HG03565 (cell line): Measurements from ENCODE around the gene PHLPP2.
"Not testable (repeated sequence)": the region's sequence is repeated elsewhere in the genome, so short reads cannot be mapped to it uniquely, and the experiment has no call there.

Experiments
- ATAC-seq: cut with Tn5 transposase; IDR thresholded peaks from one replicate; pipeline ENCODE4 v1.9.1; 2021; ENCODE audit warnings: mild to moderate bottlenecking, moderate library complexity; ENCODE audit not compliant: unreplicated experiment

The PHLPP2 gene

GRCh38 chr16:71723537-71724319 lies 773 bp downstream of the PHLPP2 start:
- peak; percentile 61 for ATAC-seq

- peak; percentile 22 for ATAC-seq
Measured at GRCh38 chr16:71722801-71723536, 1.5 kb downstream of the PHLPP2 start.

- ATAC-seq, result no peak
Measured at GRCh38 chr16:71721066-71721740, 3.3 kb downstream of the PHLPP2 start.

DNA sequence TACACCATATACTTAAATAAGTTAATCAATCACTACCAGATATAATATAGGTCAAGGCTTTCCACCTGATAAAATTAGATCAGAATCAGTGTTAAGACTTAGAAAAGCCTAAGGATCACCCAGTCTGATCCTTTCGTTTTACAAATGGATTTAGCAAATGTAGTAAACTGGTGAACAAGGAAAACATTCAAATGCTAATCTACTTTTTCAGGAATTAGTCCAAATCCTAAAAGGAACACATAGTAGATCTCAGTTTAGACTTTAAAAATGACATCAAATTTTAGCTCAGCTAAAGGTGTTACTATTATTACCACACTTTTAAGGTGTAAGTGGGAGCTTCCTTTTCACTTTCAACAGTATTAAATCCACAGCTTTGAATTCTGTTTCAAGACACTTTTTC lies 12.0 kb downstream of the PHLPP2 start:
- no peak for ATAC-seq

- no peak for ATAC-seq
Measured at GRCh38 chr16:71711789-71712188, 12.7 kb downstream of the PHLPP2 start.

DNA sequence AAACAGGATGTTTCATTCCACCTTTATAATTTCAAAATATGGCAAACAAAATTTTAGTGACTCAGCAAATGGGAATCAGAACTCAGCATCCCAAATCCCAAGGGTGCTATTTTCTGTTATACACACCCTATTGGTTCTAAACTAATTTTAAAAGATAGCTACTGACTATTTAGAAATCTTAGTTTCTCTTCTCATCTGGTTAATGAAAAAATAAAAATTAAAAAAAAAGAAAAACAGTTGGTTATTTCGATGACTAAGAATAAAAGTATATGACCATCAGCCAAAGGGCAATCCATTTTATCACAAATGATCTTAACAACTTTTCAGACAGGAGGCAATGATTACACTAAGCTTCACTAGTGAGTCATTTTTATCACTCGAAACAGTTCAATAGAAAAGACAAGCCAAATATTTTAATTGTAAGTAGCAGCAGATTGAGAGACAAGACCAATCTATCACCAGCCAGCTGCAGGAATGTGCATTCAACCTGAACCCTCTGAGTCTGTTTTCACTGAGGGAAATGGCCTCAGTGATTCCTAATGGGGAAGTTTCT lies 15.2 kb downstream of the PHLPP2 start:
- no peak for ATAC-seq

DNA sequence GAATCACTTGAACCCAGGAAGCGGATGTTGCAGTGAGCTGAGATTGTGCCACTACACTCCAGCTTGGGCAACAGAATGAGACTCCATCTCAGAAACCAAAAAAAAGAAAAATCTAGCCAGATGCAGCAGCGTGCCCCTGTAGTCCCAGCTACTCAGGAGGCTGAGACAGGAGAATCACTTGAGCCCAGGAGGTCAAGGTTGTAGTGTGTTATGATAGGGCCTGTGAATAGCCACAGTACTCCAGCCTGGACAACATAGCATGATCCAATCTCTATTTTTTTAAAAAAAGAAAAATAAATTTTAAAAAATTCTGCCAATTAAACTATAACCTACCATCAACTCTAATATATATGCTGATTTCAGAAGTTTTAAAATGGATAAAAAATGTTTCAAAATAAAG lies 15.8 kb downstream of the PHLPP2 start:
- no peak for ATAC-seq

DNA sequence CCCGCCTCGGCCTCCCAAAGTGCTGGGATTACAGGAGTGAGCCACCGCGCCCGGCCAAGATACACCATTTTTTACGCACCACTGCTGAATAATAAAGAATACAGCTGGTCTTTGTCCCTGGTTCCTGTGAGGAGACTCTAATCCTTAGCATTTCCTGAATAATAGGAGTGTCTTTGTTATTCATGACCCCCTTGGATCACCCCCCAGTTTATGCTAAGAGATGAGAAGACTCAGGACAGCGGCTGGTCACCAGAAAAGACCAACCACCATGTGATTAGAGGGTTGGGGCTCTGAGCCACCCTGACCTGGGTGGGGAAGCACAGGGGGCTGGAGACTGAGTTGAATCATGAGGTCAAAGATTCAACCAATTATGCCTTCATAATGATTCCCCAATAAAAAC lies 17.3 kb downstream of the PHLPP2 start:
- no peak for ATAC-seq

DNA sequence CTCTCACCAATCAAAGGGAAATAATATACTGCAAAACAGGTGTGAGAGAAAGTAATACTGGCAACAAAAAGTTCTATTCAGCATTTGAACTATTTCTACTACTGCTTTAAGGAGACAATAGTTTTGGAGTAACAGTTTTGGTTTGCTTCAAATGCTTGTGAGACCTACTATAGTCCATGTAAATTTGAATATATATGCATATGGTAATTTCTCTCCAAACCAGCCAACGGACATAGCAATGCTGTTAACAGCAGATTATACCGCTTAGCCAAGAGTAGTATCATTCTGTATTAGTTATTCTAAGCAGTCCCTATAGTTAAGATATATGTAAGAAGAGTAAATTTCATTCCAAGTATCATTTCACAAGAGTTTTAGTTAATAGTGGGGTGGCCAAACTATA lies 18.5 kb downstream of the PHLPP2 start:
- no peak for ATAC-seq

GRCh38 chr16:71703333-71703732 lies 21.2 kb downstream of the PHLPP2 start:
- no peak for ATAC-seq

GRCh38 chr16:71700831-71701230 lies 23.7 kb downstream of the PHLPP2 start:
- no peak for ATAC-seq

DNA sequence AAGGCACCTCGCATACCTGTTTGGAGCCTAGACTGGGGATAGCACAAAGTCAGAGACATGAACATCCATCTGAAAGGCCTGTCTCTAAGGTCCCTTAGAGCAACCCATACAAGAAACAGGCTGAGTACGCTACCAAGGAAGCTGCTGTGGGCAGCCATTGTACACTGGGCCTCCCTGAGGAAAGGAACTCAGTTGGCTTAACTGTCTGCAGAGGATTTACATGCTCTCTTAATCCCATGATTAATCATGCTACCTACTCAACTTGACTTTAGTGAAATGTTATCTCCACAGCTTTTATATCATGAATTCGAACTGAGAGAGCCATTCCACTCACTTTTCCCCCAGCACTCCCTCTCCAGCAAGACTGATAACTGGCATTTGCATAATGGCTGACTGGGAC lies 26.0 kb downstream of the PHLPP2 start:
- ATAC-seq, result no peak

DNA sequence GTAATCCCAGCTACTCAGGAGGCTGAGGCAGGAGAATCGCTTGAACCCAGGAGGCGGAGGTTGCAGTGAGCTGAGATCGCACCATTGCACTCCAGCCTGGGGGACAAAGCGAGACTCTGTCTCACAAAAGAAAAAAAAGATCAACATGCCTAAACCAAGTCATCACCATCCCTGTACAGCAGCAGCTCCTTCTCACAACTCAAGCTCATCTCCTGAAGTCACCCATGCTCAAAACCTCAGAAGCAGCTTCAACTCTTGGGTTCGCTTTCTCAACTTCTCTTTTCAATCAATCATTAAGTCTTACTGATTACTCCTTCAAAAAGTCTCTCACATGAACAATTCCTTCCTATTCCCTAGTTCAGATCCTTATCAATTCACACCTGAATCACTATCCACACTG lies 31.3 kb downstream of the PHLPP2 start:
- ATAC-seq, result no peak

DNA sequence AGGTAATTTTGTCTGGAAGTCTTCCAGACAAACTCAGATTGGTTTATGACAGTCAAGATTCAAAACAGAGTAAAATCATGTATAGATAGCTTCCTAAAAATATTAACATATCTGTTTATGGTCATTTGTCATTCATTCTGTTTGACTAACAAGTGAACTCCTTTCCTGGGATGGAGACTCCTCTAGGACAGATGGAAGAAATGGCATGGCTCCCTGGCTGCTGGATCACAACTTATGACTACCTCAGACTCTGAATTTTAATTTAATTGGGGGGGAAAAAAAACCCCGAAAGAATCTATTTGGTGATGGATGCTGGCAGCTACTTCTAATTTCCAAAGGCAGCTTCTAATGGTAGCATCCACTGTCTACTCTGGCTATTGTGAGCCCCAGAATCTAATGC lies 34.6 kb downstream of the PHLPP2 start:
- no peak for ATAC-seq

GRCh38 chr16:71687861-71688260 lies 36.6 kb downstream of the PHLPP2 start:
- ATAC-seq, result no peak

DNA sequence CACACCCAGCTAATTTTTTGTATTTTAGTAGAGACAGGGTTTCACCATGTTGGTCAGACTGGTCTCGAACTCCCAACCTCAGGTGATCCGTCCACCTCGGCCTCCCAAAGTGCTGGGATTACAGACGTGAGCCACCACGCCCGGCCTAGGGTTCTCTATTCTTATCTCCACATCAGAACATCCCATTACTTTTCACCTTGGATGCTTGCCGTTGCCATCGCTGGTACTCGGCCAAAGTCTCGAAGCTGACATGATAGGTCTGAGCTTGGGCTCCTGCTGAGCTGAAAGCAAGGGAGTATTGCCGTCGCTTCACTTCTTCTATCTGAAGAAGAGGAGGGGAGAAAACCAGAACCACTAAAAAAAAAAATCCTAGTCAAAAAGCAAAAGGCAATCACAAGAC lies 40.2 kb downstream of the PHLPP2 start:
- ATAC-seq, result not testable (repeated sequence)

DNA sequence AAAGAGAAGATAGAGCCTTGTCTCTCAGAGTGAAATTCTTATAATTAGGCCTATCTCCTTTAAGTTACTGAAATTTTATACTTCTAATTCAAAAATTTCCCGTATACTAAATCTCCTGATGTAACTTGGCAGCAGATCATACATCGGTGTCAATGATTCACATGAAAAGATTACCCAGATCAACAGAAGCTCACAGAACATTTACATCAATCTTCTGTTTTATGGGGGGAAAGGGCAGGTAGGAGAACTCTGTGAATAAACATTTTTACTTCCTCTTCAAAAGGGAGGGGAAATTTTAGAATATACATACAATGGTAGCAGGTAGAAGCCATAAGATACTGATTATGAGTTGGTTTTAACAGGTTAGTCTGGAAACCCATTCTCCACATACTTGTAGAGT lies 43.1 kb downstream of the PHLPP2 start:
- ATAC-seq, result no peak

DNA sequence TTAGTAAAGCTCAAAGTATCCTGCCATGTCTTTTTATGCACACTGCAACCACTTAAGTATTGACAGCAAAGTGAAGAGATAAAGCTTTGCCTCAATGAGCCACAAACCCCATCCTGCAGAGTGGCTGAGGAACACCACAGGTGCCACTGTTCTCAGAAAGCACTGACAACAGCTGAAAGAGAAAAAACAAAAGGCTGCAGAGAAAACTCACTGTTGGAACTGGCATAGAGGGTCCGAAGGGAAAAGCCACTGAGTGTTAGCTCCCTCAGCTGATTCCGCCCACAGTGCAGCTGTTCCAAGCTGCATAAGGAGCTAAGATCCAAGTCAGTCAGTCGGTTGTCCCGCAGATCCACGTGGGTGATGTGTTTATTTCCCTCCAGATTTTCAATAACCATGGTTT lies 48.3 kb downstream of the PHLPP2 start:
- no peak for ATAC-seq

DNA sequence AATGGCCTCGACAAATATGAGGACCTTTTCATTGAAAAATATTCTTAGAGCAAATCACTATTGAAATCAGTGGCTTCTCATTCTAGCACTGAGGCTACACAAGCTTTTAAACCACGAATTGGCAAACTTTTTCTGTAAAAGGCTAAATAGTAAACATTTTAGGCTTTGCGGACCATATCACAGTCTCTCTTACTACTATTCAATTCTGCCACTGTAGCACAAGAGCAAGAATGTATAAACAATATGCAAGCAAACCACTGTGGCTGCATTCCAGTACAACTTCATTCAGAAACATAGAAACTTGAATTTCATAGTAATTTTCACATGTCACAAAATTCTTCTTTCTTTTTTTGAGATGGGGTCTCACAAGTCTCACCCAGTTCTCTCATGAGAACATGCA lies 49.1 kb downstream of the PHLPP2 start:
- no peak for ATAC-seq

- no peak for ATAC-seq
Measured at GRCh38 chr16:71674229-71674628, 50.3 kb downstream of the PHLPP2 start.

DNA sequence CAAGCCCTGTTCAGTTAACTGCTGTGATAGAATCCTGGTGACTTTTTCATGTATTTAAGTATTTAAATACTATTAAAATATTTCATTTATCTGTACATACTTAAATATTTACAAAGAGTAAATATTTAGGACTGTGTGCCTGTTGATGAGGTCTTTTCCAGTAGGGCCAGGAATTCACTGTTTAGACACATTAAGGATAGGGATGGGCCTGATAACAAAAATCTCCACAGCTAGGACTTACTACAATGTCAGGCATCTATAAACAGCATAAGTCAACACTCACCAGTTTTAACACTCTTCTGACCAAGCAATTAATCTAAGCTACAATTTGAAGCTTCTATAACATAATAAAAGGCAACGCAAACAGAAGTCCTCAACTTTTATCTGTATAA lies 50.9 kb downstream of the PHLPP2 start:
- ATAC-seq, result no peak
